NCI-H524 treated with DMSO at 0.1 percent for 48 hours (cell line): ENCODE results near the gene CTSW.

Experiments
- DNase-seq: peaks from one replicate; lab custom pipeline; 2025; lab: John Stamatoyannopoulos, UW

Gene CTSW

GRCh38 chr11:65928667-65929066 is 49.0 kb downstream of the CTSW start:
- DNase-seq, result no peak

- no peak for DNase-seq
Measured at GRCh38 chr11:65931773-65932557, 52.3 kb downstream of the CTSW start.

DNA sequence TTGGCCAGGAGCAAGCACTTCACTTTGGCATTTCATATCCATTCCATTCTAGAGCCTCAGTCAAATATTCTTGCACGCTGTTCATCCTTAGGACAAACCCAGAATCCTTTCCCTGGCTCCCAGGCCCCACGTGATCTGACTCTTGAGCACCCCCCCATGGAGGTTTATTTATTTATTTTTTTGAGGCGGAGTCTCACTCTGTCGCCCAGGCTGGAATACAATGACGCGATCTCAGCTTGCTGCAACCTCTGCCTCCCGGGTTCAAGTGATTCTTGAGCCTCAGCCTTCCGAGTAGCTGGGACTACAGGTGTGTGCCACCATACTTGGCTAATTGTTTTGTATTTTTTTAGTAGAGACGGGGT is 52.9 kb downstream of the CTSW start:
- DNase-seq, result no peak
